Endothelial cell of umbilical vein (primary cell): ENCODE data around the gene LONP1. TPM values are rescaled to one million over a fixed set of nuclear protein-coding genes. Genes with fewer than 3 reads are reported as not detected.
"Not testable (repeated sequence)": the region's sequence is repeated elsewhere in the genome, so short reads cannot be mapped to it uniquely, and the experiment has no call there.

Experiments
- BruUV-seq: library from RNA; stranded (reverse); fragments of 400-500 nt; replicated peaks from 2 replicates; lab custom pipeline; 2021; lab: Mats Ljungman, UMichigan
- CTCF ChIA-PET: fragments of 300-600, 350-600 bp; sonication (Branson Sonifier 250); formaldehyde crosslinking; loops from one replicate; lab custom pipeline; 2021; ENCODE audit warnings: antibody characterized with exemption, inconsistent platforms; lab: Charles Lee
- POLR2A ChIA-PET: fragments of 300-600, 350-600 bp; sonication (Branson Sonifier 250); formaldehyde crosslinking; loops from one replicate; lab custom pipeline; 2021; ENCODE audit warnings: antibody characterized with exemption, inconsistent platforms; lab: Charles Lee
- DNase-seq: peaks from one replicate; pipeline ENCODE4 v3.0.0-alpha.2; 2011; ENCODE audit warnings: low read depth, low spot score
- FAIRE-seq: peaks from 2 replicates; lab custom pipeline; 2011; peaks lifted over from hg19 to GRCh38; lab: Jason Lieb, UNC
- H2AFZ ChIP-seq: 2 replicates; pipeline ENCODE4 v1.6.0; 2012; ENCODE audit warnings: low read depth, low read length, control low read depth, inconsistent platforms
- H3K27ac ChIP-seq: 2 replicates; pipeline ENCODE4 v1.5.1; 2011; ENCODE audit warnings: low read depth, mild to moderate bottlenecking, control low read depth, low read length, moderate library complexity; ENCODE audit not compliant: insufficient read depth
- H3K27me3 ChIP-seq, 2 experiments: 2 replicates each; pipeline versions ENCODE4 v1.6.0 to v1.6.1; 2011; ENCODE audit warnings: low read length in 2 of 2, mixed read lengths in 1 of 2; ENCODE audit not compliant: control insufficient read depth in 2 of 2, insufficient read depth in 2 of 2
- H3K36me3 ChIP-seq, 2 experiments: 2 replicates in 1 of 2; 3 replicates in 1 of 2; pipeline ENCODE4 v1.5.1; 2011; ENCODE audit warnings: low read length in 2 of 2, mild to moderate bottlenecking in 1 of 2, moderate library complexity in 1 of 2; ENCODE audit not compliant: control insufficient read depth in 2 of 2, insufficient read depth in 2 of 2; ENCODE audit errors: extremely low read depth in 1 of 2
- H3K4me1 ChIP-seq: 3 replicates; pipeline ENCODE4 v1.5.1; 2011; ENCODE audit warnings: mild to moderate bottlenecking, low read length; ENCODE audit not compliant: control insufficient read depth, insufficient read depth; ENCODE audit errors: extremely low read depth
- H3K4me2 ChIP-seq: 2 replicates; pipeline ENCODE4 v1.6.1; 2011; ENCODE audit warnings: low read length, control low read depth, mixed read lengths; ENCODE audit not compliant: insufficient read depth
- H3K4me3 ChIP-seq, 3 experiments: fragments of 200-600 bp in 1 of 3; sonication (generic), shearing (Covaris generic) in 1 of 3; replicated peaks in 1 of 3; 2 replicates each; pipeline ENCODE4 v1.5.1; 2011 to 2016; ENCODE audit warnings: control low read depth in 3 of 3, low read length in 3 of 3, mild to moderate bottlenecking in 2 of 3, inconsistent platforms in 1 of 3, low read depth in 1 of 3, moderate library complexity in 1 of 3; ENCODE audit not compliant: insufficient read depth in 1 of 3
- H3K79me2 ChIP-seq: 2 replicates; pipeline ENCODE4 v1.6.0; 2012; ENCODE audit warnings: low read length, inconsistent platforms; ENCODE audit not compliant: control insufficient read depth, insufficient read depth
- H3K9ac ChIP-seq: replicated peaks from 2 replicates; pipeline ENCODE3; 2011; ENCODE audit warnings: low read length, control low read depth; ENCODE audit not compliant: insufficient read depth; ENCODE audit errors: extremely low read depth
- H3K9me1 ChIP-seq: replicated peaks from 3 replicates; pipeline ENCODE4 v1.6.0; 2011; ENCODE audit warnings: mild to moderate bottlenecking, low read length; ENCODE audit not compliant: control insufficient read depth, insufficient read depth; ENCODE audit errors: extremely low read depth
- H3K9me3 ChIP-seq: replicated peaks from 2 replicates; pipeline ENCODE4 v1.5.1; 2012; ENCODE audit warnings: low read length, inconsistent platforms; ENCODE audit not compliant: control insufficient read depth, insufficient read depth
- H4K20me1 ChIP-seq: replicated peaks from 2 replicates; pipeline ENCODE3; 2011; ENCODE audit warnings: mild to moderate bottlenecking, low read length; ENCODE audit not compliant: control insufficient read depth, insufficient read depth; ENCODE audit errors: extremely low read depth
- EZH2 ChIP-seq: IDR thresholded peaks from 2 replicates; pipeline ENCODE4 v1.6.1; 2012; ENCODE audit warnings: borderline replicate concordance, low read depth, mild to moderate bottlenecking, moderate library complexity, low read length, inconsistent platforms; ENCODE audit not compliant: severe bottlenecking
- FOS ChIP-seq: IDR thresholded peaks from 2 replicates; pipeline ENCODE4 v1.6.1; 2011; ENCODE audit warnings: mild to moderate bottlenecking, low read length, moderate library complexity, borderline replicate concordance; ENCODE audit not compliant: insufficient read depth
- GATA2 ChIP-seq: IDR thresholded peaks from 2 replicates; pipeline ENCODE4 v1.7.0; 2011; ENCODE audit warnings: low read depth, mild to moderate bottlenecking, moderate library complexity, mixed read lengths, low read length; ENCODE audit not compliant: insufficient read length, insufficient read depth
- JUN ChIP-seq: IDR thresholded peaks from 2 replicates; pipeline ENCODE4 v1.6.1; 2011; ENCODE audit warnings: borderline replicate concordance, low read depth; ENCODE audit not compliant: insufficient read length, insufficient read depth
- MAX ChIP-seq: IDR thresholded peaks from 2 replicates; pipeline ENCODE4 v1.6.1; 2011; ENCODE audit not compliant: insufficient read depth, insufficient read length
- MYC ChIP-seq: IDR thresholded peaks from one replicate; pipeline ENCODE4 v1.6.1; 2011; ENCODE audit warnings: mild to moderate bottlenecking, low read depth, low read length
- POLR2A ChIP-seq: IDR thresholded peaks from 2 replicates; pipeline ENCODE4 v1.6.1; 2012; ENCODE audit warnings: low read depth, mild to moderate bottlenecking, control low read depth, low read length
- POLR2AphosphoS5 ChIP-seq: IDR thresholded peaks from 2 replicates; pipeline ENCODE4 v1.6.1; 2012; ENCODE audit warnings: low read depth, mild to moderate bottlenecking, control low read depth, low read length, moderate library complexity; ENCODE audit not compliant: insufficient read depth
- dilution Hi-C: fragments of 300-500 bp; cut with MboI; formaldehyde crosslinking; loops from one replicate; pipeline ENCODE4 v1.15.0; 2019; ENCODE audit warnings: low sequenced_read_pairs; ENCODE audit not compliant: extremely low pct_ligation_motif_present
- intact Hi-C: fragments of 100-400 bp; cut with micrococcal nuclease; formaldehyde crosslinking; loops from one replicate; pipeline ENCODE4 v1.10.0; 2022
- polyA plus RNA-seq, 4 experiments: library from polyadenylated mRNA; depleted of rRNA in 3 of 4; stranded (reverse) in 3 of 4; unstranded in 1 of 4; fragments of >200 nt; gene quantifications; 2 replicates each; pipeline versions ENCODE4 v1.2.1 to v1.2.3, GENCODE V29; 2011 to 2012; ENCODE audit warnings: missing spikeins in 1 of 4
- total RNA-seq: library from RNA; stranded (reverse); gene quantifications from 2 replicates; pipeline ENCODE4 v1.2.3, GENCODE V29; 2021

The LONP1 gene
- total and polyA plus RNA-seq, 2 donors (not counting 3 experiments of a cell fraction or from before 2014, with no cell fraction given): 70.0 to 95.7 TPM

GRCh38 chr19:5742051-5742450, 22.1 kb upstream of the LONP1 start:
- Histone ChIP-seq H3K4me3 (no peak overlapping the region), H2AFZ (no peak overlapping the region), H3K9me1 (no peaks in the 10 kb centered on the region), H3K4me1 (no peaks in the 10 kb centered on the region), H3K9me3 (no peaks in the 10 kb centered on the region), H3K36me3 (no peaks in the 10 kb centered on the region), H4K20me1 (no peaks in the 10 kb centered on the region), H3K4me2 (no peak overlapping the region), H3K27ac (no peak overlapping the region), H3K27me3 (no peaks in the 10 kb centered on the region), H3K9ac (no peak overlapping the region), H3K79me2 (no peaks in the 10 kb centered on the region)
- FAIRE-seq: no peak
- POLR2A ChIA-PET: no interaction called here
- CTCF ChIA-PET: no interaction called here
- BruUV-seq: no TSS peak
- dilution Hi-C loops: no loop called here
- intact Hi-C loops: no loop called here
- no peak for DNase-seq
- TF ChIP-seq JUN (no peak), EZH2 (no peak), FOS (no peak), GATA2 (no peak), MAX (no peak)

GRCh38 chr19:5738423-5738822, 18.5 kb upstream of the LONP1 start:
- ChIA-PET POLR2A (no interaction called here), CTCF (interaction anchor here (0.7 kb wide), 1 partner anchor 450 kb away, joined by 5 read pairs; no protein-coding TSS in a partner anchor)
- no peaks in the 10 kb centered on the region for H4K20me1 ChIP-seq
- intact Hi-C loops (no loop called here), dilution Hi-C loops (no loop called here)
- H3K9me1 ChIP-seq: no peaks in the 10 kb centered on the region
- H3K9ac ChIP-seq: no peak overlapping the region
- FAIRE-seq: no peak
- no peak overlapping the region for H3K4me3 ChIP-seq
- BruUV-seq: no TSS peak
- TF ChIP-seq POLR2AphosphoS5 (no peak), MYC (no peak), JUN (no peak), FOS (no peak), POLR2A (no peak), GATA2 (no peak), MAX (no peak)
- H3K27ac ChIP-seq: no peak overlapping the region
- no peak for DNase-seq
- no peaks in the 10 kb centered on the region for H3K36me3 ChIP-seq
- no peaks in the 10 kb centered on the region for H3K79me2 ChIP-seq
- H2AFZ ChIP-seq: no peak overlapping the region
- H3K9me3 ChIP-seq: no peaks in the 10 kb centered on the region
- H3K4me2 ChIP-seq: no peak overlapping the region
- H3K27me3 ChIP-seq: no peaks in the 10 kb centered on the region
- H3K4me1 ChIP-seq: no peaks in the 10 kb centered on the region

- H3K27me3 ChIP-seq, H3K4me3 ChIP-seq, H4K20me1 ChIP-seq, H3K9ac ChIP-seq, FAIRE-seq, H3K9me3 ChIP-seq, intact Hi-C loops, CTCF ChIA-PET, DNase-seq, dilution Hi-C loops, H3K9me1 ChIP-seq, H3K27ac ChIP-seq, H2AFZ ChIP-seq, H3K36me3 ChIP-seq, H3K4me1 ChIP-seq, H3K4me2 ChIP-seq, H3K79me2 ChIP-seq, POLR2A ChIA-PET, BruUV-seq: not testable (repeated sequence)
These were observed 13.2 kb upstream of the LONP1 start for GRCh38 chr19:5733172-5733571.
